Measurements from ENCODE around the gene GRIA4.

The GRIA4 gene

GRCh38 chr11:105793092-105793491 is 183.2 kb downstream of the GRIA4 start:
- DNase-seq = no peak

- no peak for DNase-seq
These were observed 189.4 kb downstream of the GRIA4 start for GRCh38 chr11:105799263-105799662.

- no peak for DNase-seq
These were observed 190.0 kb downstream of the GRIA4 start for GRCh38 chr11:105799728-105800462.

- no peak for DNase-seq
These were observed 192.5 kb downstream of the GRIA4 start for GRCh38 chr11:105802390-105802789.

GRCh38 chr11:105811242-105811641 is 201.4 kb downstream of the GRIA4 start:
- no peak for DNase-seq

- no peak for DNase-seq
These were observed 211.5 kb downstream of the GRIA4 start for GRCh38 chr11:105821372-105821771.

- DNase-seq = no peak
These were observed 211.9 kb downstream of the GRIA4 start for GRCh38 chr11:105821781-105822180.

GRCh38 chr11:105823495-105824033 is 213.7 kb downstream of the GRIA4 start:
- DNase-seq = no peak

GRCh38 chr11:105824457-105825013 is 214.7 kb downstream of the GRIA4 start:
- no peak for DNase-seq

- no peak for DNase-seq
These were observed 215.3 kb downstream of the GRIA4 start for GRCh38 chr11:105825141-105825540.

GRCh38 chr11:105827906-105828305 is 218.0 kb downstream of the GRIA4 start:
- no peak for DNase-seq

- DNase-seq = no peak
These were observed 219.2 kb downstream of the GRIA4 start for GRCh38 chr11:105829084-105829483.

GRCh38 chr11:105834461-105834860 is 224.6 kb downstream of the GRIA4 start:
- DNase-seq = no peak

GRCh38 chr11:105838668-105839384 is 229.0 kb downstream of the GRIA4 start:
- DNase-seq = no peak

GRCh38 chr11:105840391-105840790 is 230.5 kb downstream of the GRIA4 start:
- no peak for DNase-seq

GRCh38 chr11:105852403-105852802 is 242.5 kb downstream of the GRIA4 start:
- no peak for DNase-seq

- no peak for DNase-seq
These were observed 244.4 kb downstream of the GRIA4 start for GRCh38 chr11:105854269-105854668.

- no peak for DNase-seq
These were observed 247.1 kb downstream of the GRIA4 start for GRCh38 chr11:105856954-105857353.

- DNase-seq = no peak
These were observed 247.9 kb downstream of the GRIA4 start for GRCh38 chr11:105857728-105858127.

GRCh38 chr11:105858841-105859240 is 249.0 kb downstream of the GRIA4 start:
- DNase-seq = no peak

- no peak for DNase-seq
These were observed 250.2 kb downstream of the GRIA4 start for GRCh38 chr11:105860105-105860504.

GRCh38 chr11:105861225-105861624 is 251.4 kb downstream of the GRIA4 start:
- DNase-seq = no peak

GRCh38 chr11:105862736-105863367 is 253.0 kb downstream of the GRIA4 start:
- DNase-seq = no peak
